Measurements from ENCODE around the gene GRK4.
"Not testable (repeated sequence)": the region's sequence is repeated elsewhere in the genome, so short reads cannot be mapped to it uniquely, and the experiment has no call there.

Gene GRK4

DNA sequence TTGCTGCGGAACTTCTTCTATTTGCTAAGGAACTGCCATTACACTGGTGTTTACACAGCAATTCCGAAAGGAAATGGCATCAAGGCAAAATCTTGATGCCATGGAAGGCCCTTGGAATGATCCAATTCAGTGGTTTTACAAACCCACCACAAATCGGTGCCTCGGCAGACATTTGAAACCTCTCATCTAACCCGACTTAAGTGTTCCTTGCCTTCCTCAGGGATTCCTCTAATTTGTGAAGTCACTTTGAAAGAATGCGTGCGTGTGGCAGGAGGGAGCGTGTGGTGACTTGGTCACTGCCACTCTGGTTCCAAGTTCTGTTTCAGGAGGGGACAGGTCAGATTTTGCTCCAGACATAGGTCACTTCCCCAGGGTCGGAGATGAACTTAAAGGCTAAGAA is 4.9 kb upstream of the GRK4 start:
- DNase-seq (ENCODE audit: low read depth in 3 of 3) = no peak

DNA sequence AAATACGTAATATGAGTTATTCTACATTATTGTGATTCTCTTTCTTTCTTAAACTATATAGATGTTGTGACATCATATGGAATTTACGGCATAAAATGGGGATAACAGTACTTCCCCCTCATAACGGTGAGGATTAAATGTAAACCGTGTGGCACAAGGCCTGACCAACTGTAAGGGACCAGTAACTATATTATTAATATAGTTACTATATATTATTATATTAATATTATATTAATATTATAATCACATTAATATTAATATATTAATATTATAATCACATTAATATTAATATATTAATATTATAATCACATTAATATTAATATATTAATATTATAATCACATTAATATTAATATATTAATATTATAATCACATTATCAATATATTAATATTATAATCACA is 2.9 kb upstream of the GRK4 start:
- DNase-seq (ENCODE audit: low read depth in 3 of 3) = not testable (repeated sequence)

DNA sequence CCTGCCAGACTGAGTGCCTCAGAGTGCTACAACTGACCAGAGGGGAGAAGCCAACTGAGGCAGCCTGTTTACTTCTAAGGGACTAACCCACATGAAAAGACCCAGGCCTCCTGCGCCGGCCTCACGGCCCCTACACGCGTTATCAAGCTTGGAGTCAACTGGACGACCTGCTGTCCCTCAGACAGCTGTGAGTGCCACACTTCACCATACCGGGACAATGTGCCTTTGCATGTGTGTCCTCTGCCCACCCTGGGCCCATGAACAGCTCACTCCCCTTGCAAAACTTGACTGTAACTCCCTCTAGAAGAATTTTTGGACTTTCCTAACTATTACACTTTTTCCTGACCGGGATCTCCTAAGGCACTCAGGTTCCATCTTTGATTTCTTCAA is 2.0 kb upstream of the GRK4 start:
- DNase-seq (ENCODE audit: low read depth in 3 of 3) = no peak

DNA sequence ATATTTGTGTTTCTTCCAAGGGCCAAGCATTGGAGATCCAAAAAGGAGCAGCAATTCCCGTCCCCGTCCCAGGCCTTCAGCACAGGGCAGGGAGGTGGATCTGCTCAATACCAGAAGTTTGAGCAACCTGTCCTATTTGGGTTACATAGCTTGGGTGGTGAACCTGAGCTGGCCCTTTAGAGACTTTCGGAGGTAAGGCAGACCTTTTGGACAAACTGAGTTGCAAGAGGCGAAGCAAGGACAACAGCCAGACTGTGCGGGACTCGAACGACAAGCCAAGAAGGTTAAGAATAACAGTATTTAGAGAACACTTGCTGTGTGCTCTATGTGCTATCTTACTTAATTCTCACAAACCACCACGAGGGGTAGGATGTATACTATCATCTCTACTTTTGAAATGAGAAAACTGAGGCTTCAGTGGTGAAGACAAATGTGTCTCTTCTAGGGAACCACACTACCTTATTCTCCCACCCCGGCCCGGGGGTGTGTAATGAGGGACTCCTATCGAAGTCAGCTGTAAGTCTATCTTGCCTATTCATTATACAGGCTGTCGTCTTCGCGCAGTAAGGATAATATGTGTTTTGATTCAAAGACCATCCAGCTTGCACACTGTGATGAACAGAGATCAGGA is 1.4 kb upstream of the GRK4 start:
- peak in 1 of 3 experiments; percentile 68 for DNase-seq (ENCODE audit: low read depth in 3 of 3)

DNA sequence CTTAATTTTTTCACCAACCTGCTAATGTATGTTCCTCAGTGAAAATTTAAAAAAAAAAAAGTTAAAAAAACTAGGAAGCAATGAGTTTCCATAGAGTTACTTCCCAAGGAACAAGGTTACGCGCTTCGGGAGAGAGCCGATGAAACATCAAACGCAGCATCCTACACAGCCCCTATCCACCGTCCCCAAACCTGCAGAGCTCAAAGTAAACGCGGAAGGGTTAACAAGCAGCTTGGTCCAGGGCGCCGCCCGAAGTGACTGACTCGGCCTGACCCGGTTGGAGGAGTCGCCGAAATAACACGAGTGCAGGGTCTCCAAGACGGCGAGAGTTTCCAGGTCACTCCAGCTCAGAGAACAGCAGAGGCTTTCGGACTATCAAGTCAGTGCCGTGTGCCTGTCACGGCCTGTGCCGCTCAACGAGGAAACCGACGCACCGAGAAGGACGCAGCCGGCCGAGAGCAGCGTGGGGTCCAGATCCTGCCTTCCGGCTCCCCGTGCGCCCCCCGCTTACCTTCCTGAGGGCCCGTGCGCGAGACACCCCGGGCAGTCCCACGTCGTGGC is 677 bp upstream of the GRK4 start:
- DNase-seq (ENCODE audit: low read depth in 3 of 3) = peak in 1 of 3 experiments; percentile 35

DNA sequence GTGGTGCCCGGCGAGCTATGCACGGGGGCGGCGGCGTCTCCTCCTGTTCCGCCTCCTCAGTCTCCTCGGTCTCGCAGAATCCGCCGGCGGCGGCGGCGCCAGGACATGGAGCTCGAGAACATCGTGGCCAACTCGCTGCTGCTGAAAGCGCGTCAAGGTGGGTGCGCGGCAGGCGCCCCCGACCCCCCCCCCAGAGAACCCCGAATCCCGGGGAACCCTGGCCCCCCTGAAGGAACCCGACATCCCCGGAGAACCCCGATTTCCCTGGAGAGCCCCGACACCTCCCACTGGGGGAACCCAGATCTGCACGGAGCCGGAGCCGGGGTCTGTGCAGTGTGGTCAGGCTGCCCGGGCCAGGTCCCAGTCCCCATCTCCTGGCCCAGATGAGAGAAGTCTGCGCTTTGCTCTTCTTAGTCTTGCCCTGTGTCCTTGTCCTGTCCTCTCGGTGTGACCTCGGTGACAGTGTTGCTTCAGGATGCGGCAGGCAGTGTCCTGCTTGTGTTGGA is 648 bp downstream of the GRK4 start:
- DNase-seq (ENCODE audit: low read depth in 3 of 3) = no peak

DNA sequence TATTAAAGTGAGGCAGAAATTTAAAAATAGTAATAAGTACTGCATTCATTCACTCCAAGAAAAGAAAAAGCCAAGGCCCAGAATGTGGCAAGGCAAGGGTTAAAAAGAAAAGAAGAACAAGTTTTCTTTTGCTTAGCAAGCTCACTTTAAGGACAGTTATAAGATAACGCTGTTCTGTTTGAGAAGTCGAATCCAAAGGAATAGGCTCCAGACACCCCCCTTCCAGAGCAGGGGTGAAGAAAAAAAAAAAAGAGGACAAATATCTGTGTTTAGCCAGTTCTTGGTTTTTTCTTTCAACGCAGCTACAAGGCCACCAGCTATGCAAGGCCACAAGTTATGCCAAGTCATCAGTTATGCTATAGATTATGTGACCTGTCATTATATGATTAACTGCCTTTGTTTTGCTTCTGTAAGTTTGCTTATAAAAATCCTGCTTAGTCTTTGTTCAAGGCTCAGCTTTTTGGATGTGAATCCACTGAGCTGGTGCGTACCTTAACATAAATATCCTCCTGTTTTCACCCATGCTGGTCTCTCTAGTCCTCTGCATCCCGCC is 1.4 kb downstream of the GRK4 start:
- DNase-seq (ENCODE audit: low read depth in 3 of 3) = no peak

DNA sequence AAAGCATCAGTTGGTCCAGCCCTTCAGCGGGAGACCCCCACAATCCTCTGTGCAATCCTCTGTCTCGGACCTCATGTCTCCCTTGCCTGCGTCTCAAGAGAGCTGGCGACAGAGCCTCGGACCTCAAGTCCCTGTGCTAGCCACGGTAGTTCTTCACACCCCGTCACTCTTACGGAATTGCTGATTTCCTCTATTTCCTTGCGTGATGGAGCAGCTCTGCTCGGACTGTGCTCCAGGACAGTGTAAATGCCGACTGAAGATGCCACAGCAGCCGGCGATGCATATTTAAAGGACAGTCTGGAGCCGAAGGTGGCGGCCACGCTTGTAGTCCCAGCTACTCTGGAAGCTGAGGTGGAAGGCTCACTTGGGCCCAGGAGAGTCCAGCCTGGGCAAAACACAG is 1.9 kb downstream of the GRK4 start:
- DNase-seq (ENCODE audit: low read depth in 3 of 3) = no peak

DNA sequence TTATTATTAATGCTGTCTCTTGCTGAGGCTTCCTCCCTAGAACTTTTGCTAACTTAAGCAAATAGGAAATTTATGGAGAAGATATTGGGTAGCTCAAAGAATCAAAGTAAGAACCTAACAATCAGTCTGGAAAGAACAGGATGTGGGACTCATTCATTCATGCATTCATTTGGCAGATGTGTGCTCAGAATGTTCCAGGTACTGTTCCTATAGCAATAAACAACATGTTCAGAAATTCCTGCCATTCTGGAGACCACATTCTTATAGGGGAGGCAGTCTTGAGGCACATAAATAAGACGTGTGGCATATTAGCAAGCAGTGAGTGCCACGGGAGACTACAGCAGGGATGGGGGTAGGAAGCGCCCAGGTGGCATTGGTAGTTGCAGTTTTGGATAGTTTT is 5.0 kb downstream of the GRK4 start:
- DNase-seq (ENCODE audit: low read depth in 3 of 3) = no peak

DNA sequence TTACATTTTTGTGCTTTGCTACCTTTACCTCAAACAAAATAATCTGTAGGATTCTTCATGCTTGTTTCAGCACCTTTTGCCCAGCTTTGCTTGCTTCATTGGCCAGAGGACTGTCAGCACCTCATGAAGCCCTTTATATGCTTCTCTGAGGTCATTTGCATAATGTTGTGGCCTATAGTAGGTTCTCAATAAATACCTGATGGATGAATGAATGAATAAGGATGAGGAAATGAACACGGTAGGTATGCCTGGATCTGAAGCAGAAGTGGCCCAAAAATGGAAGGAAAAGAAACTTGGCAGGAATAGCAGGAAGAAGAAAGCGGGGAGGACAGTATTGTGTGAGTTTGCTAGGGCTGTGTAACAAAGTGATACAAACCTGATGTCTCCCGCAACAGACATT is 7.9 kb downstream of the GRK4 start:
- no peak for DNase-seq (ENCODE audit: low read depth in 3 of 3)

DNA sequence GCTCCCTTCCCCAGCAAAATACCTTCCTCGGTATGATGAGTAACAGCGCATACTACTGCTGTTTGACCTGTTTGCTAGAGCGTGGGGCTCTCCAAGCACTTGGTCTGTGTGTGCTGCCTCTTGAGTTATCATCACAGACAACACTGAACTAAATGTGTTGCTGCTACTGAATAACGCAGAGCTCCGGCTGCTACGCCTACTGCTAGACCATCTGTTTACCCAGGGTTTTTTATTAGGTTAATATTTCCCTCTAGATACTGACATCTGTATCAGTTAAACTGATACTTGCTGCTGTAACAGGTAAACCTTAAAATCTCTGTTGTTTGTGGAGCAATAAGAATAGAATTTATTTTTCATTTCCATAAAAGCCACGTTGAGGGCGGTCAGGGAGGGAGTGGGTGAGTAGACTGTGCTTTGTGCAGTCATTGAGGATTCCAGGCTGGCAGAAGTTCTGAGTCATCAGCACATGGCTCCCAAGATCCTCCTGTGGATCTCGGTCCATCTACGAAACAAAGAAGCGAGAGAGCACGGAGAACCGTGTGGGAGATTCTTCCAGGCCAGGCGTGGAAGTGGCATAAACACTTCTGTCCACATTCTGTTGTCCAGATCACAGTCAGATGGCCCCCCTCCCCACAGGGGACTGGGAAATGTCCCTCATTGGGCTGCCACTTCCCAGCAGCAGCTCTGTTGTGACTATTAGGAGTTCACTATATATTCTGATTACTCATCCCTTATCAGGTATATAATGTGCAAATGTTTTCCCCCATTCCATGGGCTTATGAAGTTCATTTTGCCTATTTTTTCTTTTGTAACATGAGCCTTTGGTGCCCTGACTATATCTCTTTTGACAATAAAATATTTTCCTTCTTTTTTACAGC is 14.1 kb downstream of the GRK4 start:
- DNase-seq (ENCODE audit: low read depth in 3 of 3) = no peak

DNA sequence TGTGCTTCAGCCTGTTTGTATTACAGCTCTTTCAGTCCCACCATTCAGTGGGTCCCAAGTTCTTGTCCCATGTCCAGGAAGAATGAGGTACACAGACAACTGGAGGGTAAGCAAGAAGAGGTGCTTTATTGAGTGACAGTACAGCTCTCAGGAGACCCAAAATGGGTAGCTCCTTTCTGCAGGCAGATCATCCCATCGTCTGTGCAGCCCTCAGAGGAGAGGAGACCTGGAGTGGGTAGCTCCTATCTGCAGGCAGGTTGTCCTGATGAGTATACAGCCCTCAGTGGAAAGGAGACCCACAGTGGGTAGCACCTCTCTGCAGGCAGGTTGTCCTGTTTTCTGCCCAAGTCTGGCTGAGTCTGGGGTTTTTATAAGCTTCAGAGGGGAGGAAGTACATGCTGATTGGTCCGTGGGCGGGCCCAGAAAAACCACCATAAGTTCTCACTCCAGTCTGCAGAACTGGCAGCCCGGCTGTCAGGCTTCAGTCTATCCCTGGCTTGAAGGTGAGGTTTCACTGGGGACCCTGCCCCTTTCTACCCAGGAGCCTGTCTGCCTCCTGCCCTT is 18.0 kb downstream of the GRK4 start:
- DNase-seq (ENCODE audit: low read depth in 3 of 3) = no peak

DNA sequence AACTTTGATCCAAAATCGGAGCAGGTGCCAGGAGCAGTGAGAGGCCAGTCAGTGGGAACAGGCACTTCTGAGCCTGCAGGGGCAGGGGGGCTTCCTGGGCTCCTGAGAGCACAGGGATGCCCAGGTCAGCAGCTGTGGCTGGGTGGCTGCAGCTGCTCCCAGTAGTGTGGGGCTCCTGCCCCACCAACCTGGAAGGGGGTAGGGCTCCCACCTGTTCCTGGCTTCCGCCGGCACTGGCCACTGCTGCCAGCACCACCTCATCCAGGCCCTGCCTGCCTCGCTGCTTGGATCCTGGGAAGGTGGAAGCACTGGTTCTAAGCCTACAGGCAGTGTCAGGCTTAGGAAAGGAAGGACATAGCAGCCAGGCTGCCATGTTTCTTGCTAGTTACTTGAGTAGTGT is 18.6 kb downstream of the GRK4 start:
- DNase-seq (ENCODE audit: low read depth in 3 of 3) = no peak

DNA sequence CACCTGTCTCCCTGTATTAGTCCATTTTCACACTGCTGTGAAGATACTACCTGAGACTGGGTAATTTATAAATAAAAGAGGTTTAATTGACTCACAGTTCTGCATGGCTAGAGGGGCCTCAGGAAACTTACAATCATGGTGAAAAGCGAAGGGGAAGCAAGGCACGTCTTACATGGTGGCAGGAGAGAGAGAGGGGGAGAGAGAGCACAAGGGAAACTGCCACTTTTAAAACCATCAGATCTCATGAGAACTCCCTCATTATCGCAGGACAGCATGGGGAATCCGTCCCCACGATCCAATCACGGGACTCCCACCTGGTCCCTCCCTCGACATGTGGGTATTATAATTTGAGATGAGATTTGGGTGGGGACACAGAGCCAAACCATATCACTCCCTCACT is 20.3 kb downstream of the GRK4 start:
- DNase-seq (ENCODE audit: low read depth in 3 of 3) = not testable (repeated sequence)

DNA sequence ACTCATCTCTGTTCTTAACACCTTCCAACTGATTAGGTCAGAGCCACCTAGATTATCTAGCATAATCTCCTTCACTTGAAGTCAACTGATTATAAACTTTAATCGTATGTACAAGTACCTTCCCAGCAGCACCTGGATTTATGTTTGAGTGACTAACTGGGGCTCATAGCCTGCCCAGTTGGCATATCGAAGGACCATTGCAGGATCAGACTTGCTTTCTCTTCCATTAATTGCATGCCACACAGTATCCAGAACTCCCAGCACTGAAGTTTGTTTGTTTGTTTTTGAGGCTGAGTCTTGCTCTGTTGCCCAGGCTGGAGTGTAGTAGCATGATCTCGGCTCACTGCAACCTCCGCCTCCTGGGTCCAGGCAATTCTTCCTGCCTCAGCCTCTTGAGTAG is 27.9 kb downstream of the GRK4 start:
- no peak for DNase-seq (ENCODE audit: low read depth in 3 of 3)

DNA sequence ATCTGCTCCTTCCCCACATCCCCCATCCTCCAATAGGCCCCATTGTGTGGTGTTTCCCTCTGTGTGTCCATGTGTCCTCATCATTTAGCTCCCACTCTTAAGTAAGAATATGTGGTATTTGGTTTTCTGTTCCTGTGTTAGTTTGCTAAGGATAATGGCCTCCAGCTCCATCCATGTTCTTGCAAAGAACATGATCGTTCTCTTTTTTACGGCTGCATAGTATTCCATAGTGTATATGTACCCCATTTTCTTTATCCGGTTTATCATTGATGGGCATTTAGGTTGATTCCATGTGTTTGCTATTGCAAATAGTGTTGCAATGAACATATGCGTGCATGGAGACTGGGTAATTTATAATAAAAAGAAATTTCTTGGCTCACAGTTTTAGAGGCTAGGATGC is 31.5 kb downstream of the GRK4 start:
- DNase-seq (ENCODE audit: low read depth in 3 of 3) = no peak

DNA sequence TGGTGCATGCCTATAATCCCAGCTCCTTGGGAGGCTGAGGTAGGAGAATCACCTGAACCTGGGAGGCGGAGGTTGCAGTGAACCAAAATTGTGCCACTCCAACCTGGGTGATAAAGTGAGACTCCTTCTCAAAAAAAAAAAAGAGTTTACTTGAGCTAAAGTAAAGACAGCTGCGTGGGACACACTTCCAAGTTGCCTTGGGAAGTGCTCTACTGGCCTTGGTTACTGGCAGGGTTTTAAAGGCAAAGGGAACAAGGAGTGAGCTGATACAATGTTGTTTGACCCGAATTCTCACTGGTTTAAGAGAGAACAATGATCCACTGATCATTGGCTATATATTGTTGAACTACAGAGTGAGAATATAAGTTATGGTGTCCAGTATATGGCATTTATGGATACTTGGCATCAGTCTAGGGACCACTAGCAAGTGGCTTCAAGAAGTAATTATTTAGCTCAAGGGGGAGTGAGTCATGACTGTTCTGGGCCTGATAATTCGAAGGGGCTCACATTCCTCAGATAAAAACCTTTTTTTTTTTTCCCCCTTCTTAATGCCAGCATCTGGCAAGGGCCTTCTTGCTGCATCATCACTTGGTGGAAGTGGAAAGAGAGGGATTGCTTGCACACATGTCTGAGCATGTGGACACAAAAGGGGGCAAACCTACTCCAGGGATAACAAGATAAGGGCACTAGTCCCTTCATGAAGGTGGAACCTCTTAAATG is 32.3 kb downstream of the GRK4 start:
- DNase-seq (ENCODE audit: low read depth in 3 of 3) = no peak

DNA sequence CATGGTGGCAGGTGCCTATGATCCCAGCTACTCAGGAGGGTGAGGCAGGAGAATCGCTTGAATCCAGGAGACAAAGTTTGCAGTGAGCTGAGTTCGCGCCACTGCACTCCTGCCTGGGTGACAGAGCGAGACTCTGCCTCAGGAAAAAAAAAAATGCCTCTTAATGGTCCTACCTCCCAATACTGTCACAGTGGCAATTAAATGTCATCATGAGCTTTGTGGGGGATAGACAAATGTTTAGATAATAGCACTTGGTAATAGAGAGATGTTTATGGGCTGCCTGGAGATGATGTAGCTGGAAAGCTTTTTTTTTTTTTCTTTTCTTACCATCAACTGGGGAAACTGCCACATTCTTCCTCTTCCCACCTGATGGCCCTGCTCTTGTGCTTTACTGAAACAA is 33.0 kb downstream of the GRK4 start:
- DNase-seq (ENCODE audit: low read depth in 3 of 3) = no peak

DNA sequence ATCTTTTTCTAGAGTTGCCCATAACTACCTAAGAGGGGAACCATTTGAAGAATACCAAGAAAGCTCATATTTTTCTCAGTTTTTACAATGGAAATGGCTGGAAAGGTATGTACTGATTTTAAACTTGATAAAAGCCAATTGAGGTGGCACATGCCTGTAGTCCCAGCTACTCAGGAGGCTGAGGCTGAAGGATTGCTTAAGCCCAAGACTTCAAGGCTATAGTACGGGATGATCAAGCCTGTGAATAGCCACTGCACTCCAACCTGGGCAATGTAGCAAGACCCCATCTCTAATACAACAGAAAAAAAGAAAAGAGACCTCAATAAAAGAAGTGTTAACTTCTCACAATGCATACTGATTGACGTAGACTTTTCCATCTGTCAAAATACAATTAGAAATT is 44.4 kb downstream of the GRK4 start:
- no peak for DNase-seq (ENCODE audit: low read depth in 3 of 3)

DNA sequence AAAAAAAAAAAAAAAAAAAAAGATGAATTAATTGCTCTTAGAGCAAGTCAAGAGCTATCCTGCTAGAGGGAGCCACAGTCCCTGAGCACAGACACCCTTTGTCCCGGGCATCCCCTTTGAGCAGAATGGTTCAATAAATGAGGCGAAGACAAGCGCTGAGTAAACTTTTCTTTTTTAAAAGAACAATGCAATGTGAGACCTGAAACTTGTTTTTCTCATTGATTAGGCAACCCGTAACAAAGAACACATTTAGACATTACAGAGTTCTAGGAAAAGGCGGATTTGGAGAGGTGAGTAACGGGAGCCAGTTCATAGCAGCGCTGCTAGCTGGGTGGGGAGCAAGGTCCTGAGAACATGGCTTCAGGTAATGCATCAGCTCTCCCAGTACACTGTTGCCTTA is 46.1 kb downstream of the GRK4 start:
- peak in 1 of 3 experiments; percentile 4 for DNase-seq (ENCODE audit: low read depth in 3 of 3)

DNA sequence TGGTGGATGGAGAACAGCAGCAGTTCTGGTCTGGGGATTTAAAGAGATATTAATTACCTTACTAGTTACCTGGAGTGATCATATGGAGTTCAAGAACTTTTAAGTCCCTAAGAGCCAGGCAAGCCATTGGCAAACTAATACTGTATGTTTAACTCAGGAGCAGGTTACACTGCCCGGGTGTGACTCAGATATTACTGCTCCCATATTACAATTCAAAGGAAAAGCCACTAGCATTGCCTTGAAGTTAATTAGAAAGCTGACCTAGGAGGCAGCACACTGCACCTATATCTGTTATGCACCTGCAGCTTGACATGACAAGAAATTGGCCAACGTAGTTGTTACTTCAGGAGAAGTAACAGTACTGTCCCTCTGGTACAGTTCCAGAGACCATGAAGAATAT is 47.2 kb downstream of the GRK4 start:
- no peak for DNase-seq (ENCODE audit: low read depth in 3 of 3)

DNA sequence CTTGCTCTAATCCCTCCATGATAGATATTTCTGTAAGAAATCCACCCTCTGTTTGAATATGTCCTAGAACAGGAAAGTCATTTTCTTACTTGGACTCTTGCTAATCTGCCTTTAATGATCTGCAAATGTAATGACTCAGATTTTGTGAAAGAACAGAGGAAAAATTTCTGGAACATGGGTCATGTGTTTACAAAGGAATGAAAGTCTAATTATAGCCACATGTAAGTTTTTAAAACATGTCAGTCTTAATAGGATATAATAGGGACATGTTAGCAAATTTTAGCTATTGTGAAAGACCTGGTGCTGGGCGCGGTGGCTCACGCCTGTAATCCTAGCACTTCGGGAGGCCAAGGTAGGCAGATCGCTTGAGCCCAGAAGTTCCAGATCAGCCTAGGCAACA is 47.6 kb downstream of the GRK4 start:
- no peak for DNase-seq (ENCODE audit: low read depth in 3 of 3)
